GM12892 (cell line): Measurements from ENCODE around the gene PHF1.
A peak's percentile ranks its signal among the peaks of the same experiment; 100 is the strongest.

Experiments
- POLR2A ChIP-seq: IDR thresholded peaks from 2 replicates; pipeline ENCODE4 v1.6.1; 2011; ENCODE audit warnings: low read depth, low read length, control low read depth
- POLR2AphosphoS5 ChIP-seq: IDR thresholded peaks from 2 replicates; pipeline ENCODE4 v1.6.1; 2011; ENCODE audit warnings: low read depth, low read length, control low read depth
- TAF1 ChIP-seq: IDR thresholded peaks from 2 replicates; pipeline ENCODE4 v1.6.1; 2011; ENCODE audit warnings: low read depth, mild to moderate bottlenecking, control low read depth, low read length, borderline replicate concordance

DNA sequence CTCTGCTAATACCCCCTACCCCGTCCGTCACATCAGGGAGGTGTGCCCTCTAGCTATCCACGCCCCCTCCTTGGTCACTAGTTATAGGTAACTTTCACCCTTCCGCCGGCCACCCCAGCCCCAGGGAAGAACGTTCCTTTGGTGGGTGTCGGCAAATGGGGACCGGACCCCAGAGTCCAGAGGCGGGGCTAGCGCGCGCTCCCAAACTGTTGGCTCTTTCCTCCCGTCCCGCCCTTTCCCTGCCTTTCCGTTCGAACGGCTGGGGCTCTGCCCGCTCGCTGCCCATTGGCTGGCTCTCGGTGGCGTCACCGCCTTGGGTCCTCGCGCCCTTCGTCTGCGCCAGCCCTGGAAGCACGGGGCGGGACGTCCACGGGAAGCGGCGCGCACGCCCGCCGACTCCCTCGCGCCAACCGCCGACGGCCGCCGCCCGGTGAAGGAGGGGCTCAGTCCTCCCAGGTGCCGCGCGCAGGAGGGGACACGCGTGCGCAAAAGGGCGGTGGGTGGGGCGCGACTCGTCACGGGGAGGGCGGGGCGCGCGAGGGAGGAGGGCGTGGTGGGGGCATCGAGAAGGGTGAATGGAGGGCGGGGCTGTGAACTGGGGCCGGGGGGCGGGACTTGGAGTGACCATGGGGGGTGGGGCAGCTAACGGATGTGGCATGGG, 634 bp upstream of the PHF1 start:
- TF ChIP-seq TAF1 (no peak), POLR2A (peak; percentile 57; the same call in 1 of the 2 replicates), POLR2AphosphoS5 (peak; percentile 79)
